ENCODE results near the gene FREY1. TPM values are rescaled to one million over a fixed set of nuclear protein-coding genes. Genes with fewer than 3 reads are reported as not detected.

The FREY1 gene
- total RNA-seq, 1 experiment from 2014 or later = 1.4 TPM

Other genes starting within 250 kb of the FREY1 start
- gene CHST1, start 241.6 kb downstream of the FREY1 start, total RNA-seq (2021; ENCODE audit: unreplicated experiment) = not detected
- gene SLC35C1, start 102.1 kb downstream of the FREY1 start, total RNA-seq (2021; ENCODE audit: unreplicated experiment) = 13.4 TPM
- gene CRY2, start 59.8 kb downstream of the FREY1 start, total RNA-seq (2021; ENCODE audit: unreplicated experiment) = 14.6 TPM
- gene MAPK8IP1, start 21.6 kb downstream of the FREY1 start, total RNA-seq (2021; ENCODE audit: unreplicated experiment) = 12.7 TPM
- 37.5 TPM for gene PEX16, start 10.6 kb upstream of the FREY1 start, total RNA-seq (2021; ENCODE audit: unreplicated experiment)
- gene LARGE2, start 15.4 kb upstream of the FREY1 start, total RNA-seq (2021; ENCODE audit: unreplicated experiment) = 1.4 TPM
- gene PHF21A, start 214.2 kb upstream of the FREY1 start, total RNA-seq (2021; ENCODE audit: unreplicated experiment) = 45.7 TPM